Tibial nerve (tissue), 4 donors: ENCODE results near the gene ANKRD28.
A peak's percentile ranks its signal among the peaks of the same experiment; 100 is the strongest.

Source experiments
- CTCF ChIP-seq, 5 experiments: fragments of 200-600 bp in 3 of 5; fragments of 450-650 bp in 2 of 5; sonication (generic) in 3 of 5; IDR thresholded peaks; one replicate each; pipeline ENCODE4 v1.5.1; 2016 to 2019; ENCODE audit warnings: antibody characterized with exemption in 5 of 5, mild to moderate bottlenecking in 3 of 5, moderate library complexity in 2 of 5
- EP300 ChIP-seq, 2 donors: sonication (generic); formaldehyde crosslinking; IDR thresholded peaks; one replicate each; pipeline ENCODE4 v1.6.1; 2017; ENCODE audit warnings: antibody characterized with exemption in 2 of 2, mild to moderate bottlenecking in 1 of 2
- POLR2A ChIP-seq, 2 donors: fragments of 450-650 bp; IDR thresholded peaks; one replicate each; pipeline ENCODE4 v1.6.1; 2017; ENCODE audit warnings: antibody characterized with exemption in 2 of 2, mild to moderate bottlenecking in 2 of 2, moderate library complexity in 2 of 2

GRCh38 chr3:15646851-15647511 is 150.8 kb downstream of the ANKRD28 start:
- TF ChIP-seq POLR2A (IDR thresholded peaks at IDR 0.05) = no peak
- no peak for TF ChIP-seq CTCF (IDR thresholded peaks at IDR 0.05)
- TF ChIP-seq EP300 (IDR thresholded peaks at IDR 0.05) = peak in 1 of 2 donors; percentile 43
